Activated CD8-positive, alpha-beta T cell treated with anti-CD3 and anti-CD28 coated beads for 36 hours (primary cell): ENCODE measurements around the gene PALLD. TPM values are rescaled to one million over a fixed set of nuclear protein-coding genes. Genes with fewer than 3 reads are reported as not detected.

ENCODE experiments used
- ATAC-seq: fragments of 200-7000 bp; cut with Tn5 transposase; one replicate; pipeline ENCODE4 v1.10.0; 2021; ENCODE audit warnings: mild to moderate bottlenecking, moderate library complexity
- CTCF ChIA-PET: fragments of 350-600 bp; sonication (Branson Sonifier 250); formaldehyde crosslinking; loops from one replicate; lab custom pipeline; 2021; ENCODE audit warnings: antibody characterized with exemption; lab: Charles Lee
- POLR2A ChIA-PET: fragments of 350-600 bp; sonication (Branson Sonifier 250); formaldehyde crosslinking; loops from one replicate; lab custom pipeline; 2021; ENCODE audit warnings: antibody characterized with exemption; lab: Charles Lee
- DNase-seq: peaks from one replicate; pipeline ENCODE4 v3.0.0-alpha.2; 2020
- H3K27ac Mint-ChIP-seq: one replicate; pipeline ENCODE4 v1.8.0; 2021; ENCODE audit warnings: mild to moderate bottlenecking, mixed read lengths
- H3K27me3 Mint-ChIP-seq: one replicate; pipeline ENCODE4 v1.8.0; 2021; ENCODE audit warnings: mixed read lengths
- H3K36me3 Mint-ChIP-seq: one replicate; pipeline ENCODE4 v1.8.0; 2021; ENCODE audit warnings: low read depth, mixed read lengths
- H3K4me1 Mint-ChIP-seq: one replicate; pipeline ENCODE4 v1.8.0; 2021; ENCODE audit warnings: low read depth, mixed read lengths
- H3K4me3 Mint-ChIP-seq: one replicate; pipeline ENCODE4 v1.8.0; 2021; ENCODE audit warnings: mild to moderate bottlenecking, moderate library complexity, mixed read lengths
- H3K9me3 Mint-ChIP-seq: one replicate; pipeline ENCODE4 v1.8.0; 2021; ENCODE audit warnings: mixed read lengths
- CTCF ChIP-seq: fragments of 200-600 bp; IDR thresholded peaks from one replicate; pipeline ENCODE4 v1.8.0; 2022; ENCODE audit warnings: antibody characterized with exemption, mild to moderate bottlenecking
- intact Hi-C: fragments of 100-400 bp; cut with micrococcal nuclease; formaldehyde crosslinking; loops from one replicate; pipeline ENCODE4 v1.10.0; 2022
- total RNA-seq, 2 experiments: library from RNA; stranded (reverse); gene quantifications; one replicate each; pipeline ENCODE4 v1.2.3, GENCODE V29; 2021

Gene PALLD
- total RNA-seq, 2 experiments from 2014 or later, result 0.41 to 0.60 TPM

GRCh38 chr4:168868044-168868781 lies 371.4 kb downstream of the PALLD start:
- Mint-ChIP-seq H3K27me3 (no peaks in the 10 kb centered on the region), H3K4me1 (no peaks in the 10 kb centered on the region), H3K27ac (no peak overlapping the region), H3K9me3 (no peaks in the 10 kb centered on the region), H3K36me3 (no peaks in the 10 kb centered on the region), H3K4me3 (no peak overlapping the region)
- TF ChIP-seq CTCF, result no peak
- CTCF ChIA-PET, result no interaction called here
- intact Hi-C loops, result no loop called here
- no peak for ATAC-seq
- POLR2A ChIA-PET, result no interaction called here
- no peak for DNase-seq

- Mint-ChIP-seq H3K9me3 (no peaks in the 10 kb centered on the region), H3K4me3 (no peak overlapping the region), H3K27ac (no peak overlapping the region), H3K27me3 (peaks cover 3% of the 10 kb centered on the region), H3K36me3 (no peaks in the 10 kb centered on the region), H3K4me1 (no peaks in the 10 kb centered on the region)
- intact Hi-C loops, result no loop called here
- DNase-seq, result no peak
- ChIA-PET CTCF (no interaction called here), POLR2A (no interaction called here)
- no peak for TF ChIP-seq CTCF
- no peak for ATAC-seq
Observed at GRCh38 chr4:168868802-168869201, 371.9 kb downstream of the PALLD start.

GRCh38 chr4:168870004-168870403 lies 373.2 kb downstream of the PALLD start:
- POLR2A ChIA-PET, result no interaction called here
- DNase-seq (no peak), ATAC-seq (no peak)
- Mint-ChIP-seq H3K27me3 (peaks cover 4% of the 10 kb centered on the region), H3K36me3 (no peaks in the 10 kb centered on the region), H3K4me3 (no peak overlapping the region), H3K27ac (no peak overlapping the region), H3K9me3 (no peaks in the 10 kb centered on the region), H3K4me1 (no peaks in the 10 kb centered on the region)
- no peak for TF ChIP-seq CTCF
- CTCF ChIA-PET, result no interaction called here
- intact Hi-C loops, result no loop called here

- DNase-seq, result no peak
- no peaks in the 10 kb centered on the region for H3K36me3 Mint-ChIP-seq
- no peak for ATAC-seq
- no peaks in the 10 kb centered on the region for H3K9me3 Mint-ChIP-seq
- no peak overlapping the region for H3K27ac Mint-ChIP-seq
- ChIA-PET POLR2A (no interaction called here), CTCF (interaction anchor here (0.6 kb wide), 1 partner anchor 813 kb away, joined by 3 read pairs; no protein-coding TSS in a partner anchor)
- peaks cover 17% of the 10 kb centered on the region for H3K27me3 Mint-ChIP-seq
- no peak for TF ChIP-seq CTCF
- H3K4me1 Mint-ChIP-seq, result no peaks in the 10 kb centered on the region
- no peak overlapping the region for H3K4me3 Mint-ChIP-seq
- intact Hi-C loops, result no loop called here
Observed at GRCh38 chr4:168871632-168872031, 374.8 kb downstream of the PALLD start.

GRCh38 chr4:168874083-168874482 lies 377.2 kb downstream of the PALLD start:
- Mint-ChIP-seq H3K27me3 (peaks cover 32% of the 10 kb centered on the region), H3K36me3 (no peaks in the 10 kb centered on the region), H3K4me3 (no peak overlapping the region), H3K4me1 (peaks cover 4% of the 10 kb centered on the region), H3K9me3 (no peaks in the 10 kb centered on the region), H3K27ac (no peak overlapping the region)
- intact Hi-C loops, result no loop called here
- no peak for ATAC-seq
- POLR2A ChIA-PET, result no interaction called here
- no peak for DNase-seq
- no peak for TF ChIP-seq CTCF
- CTCF ChIA-PET, result no interaction called here
